GM12864 (cell line): Measurements from ENCODE around the gene SEMA4D.
A peak's percentile ranks its signal among the peaks of the same experiment; 100 is the strongest.

Experiments
- DNase-seq: peaks from one replicate; pipeline ENCODE4 v3.0.0-alpha.2; 2011; ENCODE audit warnings: low read depth
- H3K4me3 ChIP-seq: 2 replicates; pipeline ENCODE4 v1.5.1; 2011; ENCODE audit warnings: mild to moderate bottlenecking, low read depth, low read length, control low read depth
- TF ChIP-seq, protein P1 (sequence below): IDR thresholded peaks from 2 replicates; pipeline ENCODE4 v1.5.1; 2011; ENCODE audit warnings: low read depth, mild to moderate bottlenecking, moderate library complexity, low read length, control low read depth, inconsistent platforms; ENCODE audit errors: missing control alignments

Gene SEMA4D

DNA sequence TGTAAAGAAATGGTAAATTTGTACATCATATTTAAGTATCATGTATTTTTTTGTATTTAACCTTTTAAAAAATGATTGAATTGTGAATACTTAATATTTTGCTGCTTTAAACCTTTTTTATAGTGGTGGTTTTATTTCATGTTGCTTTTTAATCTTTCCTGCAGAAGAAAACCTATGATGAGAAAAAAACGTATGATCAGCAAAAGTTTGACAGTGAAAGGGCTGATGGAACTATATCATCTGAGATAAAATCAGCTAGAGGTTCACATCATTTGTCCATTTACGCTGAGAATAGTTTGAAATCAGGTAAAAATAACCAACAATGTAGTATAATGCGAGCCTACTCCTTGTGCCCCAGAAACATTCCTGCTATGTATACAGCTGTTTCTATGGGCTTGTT, 172.2 kb downstream of the SEMA4D start:
- TF ChIP-seq, protein P1, sequence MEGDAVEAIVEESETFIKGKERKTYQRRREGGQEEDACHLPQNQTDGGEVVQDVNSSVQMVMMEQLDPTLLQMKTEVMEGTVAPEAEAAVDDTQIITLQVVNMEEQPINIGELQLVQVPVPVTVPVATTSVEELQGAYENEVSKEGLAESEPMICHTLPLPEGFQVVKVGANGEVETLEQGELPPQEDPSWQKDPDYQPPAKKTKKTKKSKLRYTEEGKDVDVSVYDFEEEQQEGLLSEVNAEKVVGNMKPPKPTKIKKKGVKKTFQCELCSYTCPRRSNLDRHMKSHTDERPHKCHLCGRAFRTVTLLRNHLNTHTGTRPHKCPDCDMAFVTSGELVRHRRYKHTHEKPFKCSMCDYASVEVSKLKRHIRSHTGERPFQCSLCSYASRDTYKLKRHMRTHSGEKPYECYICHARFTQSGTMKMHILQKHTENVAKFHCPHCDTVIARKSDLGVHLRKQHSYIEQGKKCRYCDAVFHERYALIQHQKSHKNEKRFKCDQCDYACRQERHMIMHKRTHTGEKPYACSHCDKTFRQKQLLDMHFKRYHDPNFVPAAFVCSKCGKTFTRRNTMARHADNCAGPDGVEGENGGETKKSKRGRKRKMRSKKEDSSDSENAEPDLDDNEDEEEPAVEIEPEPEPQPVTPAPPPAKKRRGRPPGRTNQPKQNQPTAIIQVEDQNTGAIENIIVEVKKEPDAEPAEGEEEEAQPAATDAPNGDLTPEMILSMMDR = no peak
- no peak for DNase-seq
- H3K4me3 ChIP-seq = no peak overlapping the region

DNA sequence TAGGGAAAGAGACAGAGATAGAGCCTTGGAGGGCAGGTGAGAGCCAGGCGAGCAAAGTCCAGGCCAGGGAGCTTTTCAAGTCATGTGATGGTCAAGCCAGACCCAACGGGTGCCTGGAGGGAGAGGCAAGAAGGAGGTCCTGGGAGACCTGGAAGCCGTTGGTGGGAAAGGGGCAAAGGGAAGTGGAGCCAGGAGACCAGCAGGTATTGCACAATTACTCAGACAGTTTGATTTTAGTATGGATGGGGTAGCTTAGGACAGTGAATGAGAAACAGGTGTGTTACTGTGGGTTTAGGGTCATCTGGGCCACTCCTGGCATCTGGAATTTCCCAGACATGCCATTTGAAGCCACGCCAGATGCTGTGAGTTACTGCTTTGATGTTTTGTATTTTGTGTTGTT, 174.5 kb downstream of the SEMA4D start:
- no peak overlapping the region for H3K4me3 ChIP-seq
- TF ChIP-seq, protein P1 = no peak
- DNase-seq = no peak

- TF ChIP-seq, protein P1 = no peak
- DNase-seq = no peak
- peak overlapping the region; percentile 78 for H3K4me3 ChIP-seq
Observed at GRCh38 chr9:89319015-89319905, 178.7 kb downstream of the SEMA4D start.

DNA sequence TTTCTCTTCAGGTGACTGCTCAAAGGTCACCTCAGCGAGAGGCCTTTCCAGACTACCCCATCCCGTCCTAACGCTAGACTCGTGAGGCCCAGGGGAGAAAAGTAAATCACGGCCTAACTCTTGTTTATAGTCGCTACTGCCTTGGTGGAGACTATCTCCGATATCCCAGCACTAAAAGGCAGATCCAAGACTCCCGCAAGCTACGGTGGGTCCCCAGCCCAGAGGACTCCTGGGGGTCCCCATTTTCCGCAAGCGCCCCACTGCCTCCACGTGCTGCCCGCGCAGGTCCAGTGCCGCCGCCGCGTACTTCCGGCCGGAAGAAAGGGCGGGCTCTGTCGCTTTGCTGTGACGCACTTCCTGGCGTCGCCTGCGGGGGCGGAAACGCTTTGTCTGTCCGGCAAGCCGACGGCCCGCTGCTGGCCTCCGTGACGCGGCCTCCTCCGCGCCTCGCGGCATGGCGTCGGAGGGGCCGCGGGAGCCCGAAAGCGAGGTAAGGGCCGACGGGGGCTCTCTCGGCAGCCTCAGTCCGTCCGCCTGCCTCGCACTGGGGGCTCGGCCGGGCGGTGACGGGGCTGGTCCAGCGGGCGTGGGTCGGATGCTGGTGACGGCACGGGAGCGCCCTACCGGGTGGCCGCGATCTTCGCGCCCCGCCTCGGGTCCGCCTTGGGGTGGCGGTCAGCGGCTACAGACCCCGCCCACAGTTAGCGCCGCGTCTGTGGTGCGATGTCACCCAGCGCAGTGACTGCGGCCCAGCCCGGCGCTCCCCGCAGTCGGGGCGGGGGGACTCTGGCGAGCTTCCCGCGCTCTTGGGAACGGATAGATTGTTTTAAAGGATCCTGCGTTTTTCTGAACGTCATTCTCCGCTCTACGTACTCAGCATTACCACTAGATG, 179.5 kb downstream of the SEMA4D start, which contains the start of gene SECISBP2:
SECISBP2 (plus strand) TSS at position 378 of the 892 bp plus-strand sequence; CDS start at position 455, 77 bp downstream.
- peak; percentile 85 for DNase-seq
- H3K4me3 ChIP-seq = peak within 1 kb of the TSS; percentile 78
- TF ChIP-seq, protein P1 = peak; percentile 68

DNA sequence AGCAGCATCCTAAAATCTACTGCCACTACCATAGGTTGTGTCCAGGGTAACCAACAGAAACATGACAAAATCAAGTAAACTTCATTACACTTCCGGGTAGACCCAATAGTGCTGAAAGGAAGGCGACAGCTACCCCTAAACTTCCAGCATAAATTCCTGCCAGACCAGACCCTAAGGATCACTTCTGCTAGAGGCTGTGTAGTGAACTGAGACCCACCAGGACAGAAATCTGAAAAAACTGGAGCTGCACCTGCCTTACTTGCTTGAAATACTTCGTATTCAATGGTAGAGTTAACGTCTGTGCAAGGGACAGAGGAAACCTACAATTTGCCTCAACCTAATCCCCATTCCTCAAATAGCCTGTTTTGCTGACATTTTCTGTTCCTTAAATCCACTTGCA, 180.6 kb downstream of the SEMA4D start:
- DNase-seq = no peak
- TF ChIP-seq, protein P1 = no peak
- H3K4me3 ChIP-seq = peak overlapping the region; percentile 78

- DNase-seq = no peak
- H3K4me3 ChIP-seq = no peak overlapping the region
- TF ChIP-seq, protein P1 = no peak
Observed at GRCh38 chr9:89315482-89315881, 182.4 kb downstream of the SEMA4D start.
